ENCODE results near the gene PARP6. TPM values are rescaled to one million over a fixed set of nuclear protein-coding genes. Genes with fewer than 3 reads are reported as not detected.

PARP6 gene
- total and polyA plus RNA-seq, 9 of the 15 experiments (the other 6 are each of a cell fraction or from before 2014, with no cell fraction given) = 14.8 to 83.2 (median 28.3) TPM

DNA sequence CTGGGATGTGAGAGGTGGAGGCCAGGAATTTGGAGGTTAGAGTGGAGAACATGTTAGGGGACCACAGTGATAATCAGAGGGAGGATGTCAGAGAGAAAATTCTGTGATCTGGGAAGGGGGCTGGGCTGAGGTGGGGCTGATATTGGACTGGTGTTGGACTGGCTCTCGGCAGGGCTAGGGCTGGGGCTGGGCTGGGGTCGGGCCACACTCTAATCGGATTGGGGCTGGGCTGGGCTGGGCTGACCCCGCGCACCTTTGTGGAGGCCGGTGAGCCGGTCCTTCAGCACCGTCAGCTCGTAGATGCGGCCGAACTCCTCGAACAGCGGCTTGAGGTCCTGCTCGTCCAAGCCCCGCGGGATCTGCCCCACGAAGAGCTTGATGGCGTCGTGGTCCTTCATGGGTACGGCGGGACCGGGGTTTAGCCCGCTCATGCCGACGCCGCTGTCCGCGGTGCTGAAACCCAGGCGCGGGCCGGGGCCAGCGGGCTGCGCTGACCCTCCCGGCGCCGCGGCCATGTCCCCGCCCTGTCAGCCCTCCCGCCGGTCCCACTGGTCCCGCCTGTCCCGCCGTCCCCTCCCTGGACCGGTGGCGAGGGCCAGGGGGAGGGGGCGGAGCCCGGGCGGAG, 47.1 kb upstream of the PARP6 start (continued):
- TF ChIP-seq, protein P1, sequence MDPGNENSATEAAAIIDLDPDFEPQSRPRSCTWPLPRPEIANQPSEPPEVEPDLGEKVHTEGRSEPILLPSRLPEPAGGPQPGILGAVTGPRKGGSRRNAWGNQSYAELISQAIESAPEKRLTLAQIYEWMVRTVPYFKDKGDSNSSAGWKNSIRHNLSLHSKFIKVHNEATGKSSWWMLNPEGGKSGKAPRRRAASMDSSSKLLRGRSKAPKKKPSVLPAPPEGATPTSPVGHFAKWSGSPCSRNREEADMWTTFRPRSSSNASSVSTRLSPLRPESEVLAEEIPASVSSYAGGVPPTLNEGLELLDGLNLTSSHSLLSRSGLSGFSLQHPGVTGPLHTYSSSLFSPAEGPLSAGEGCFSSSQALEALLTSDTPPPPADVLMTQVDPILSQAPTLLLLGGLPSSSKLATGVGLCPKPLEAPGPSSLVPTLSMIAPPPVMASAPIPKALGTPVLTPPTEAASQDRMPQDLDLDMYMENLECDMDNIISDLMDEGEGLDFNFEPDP (CRISPR knock-in tag; IDR thresholded peaks at IDR 0.05) = no peak
- TF ChIP-seq, protein P2, sequence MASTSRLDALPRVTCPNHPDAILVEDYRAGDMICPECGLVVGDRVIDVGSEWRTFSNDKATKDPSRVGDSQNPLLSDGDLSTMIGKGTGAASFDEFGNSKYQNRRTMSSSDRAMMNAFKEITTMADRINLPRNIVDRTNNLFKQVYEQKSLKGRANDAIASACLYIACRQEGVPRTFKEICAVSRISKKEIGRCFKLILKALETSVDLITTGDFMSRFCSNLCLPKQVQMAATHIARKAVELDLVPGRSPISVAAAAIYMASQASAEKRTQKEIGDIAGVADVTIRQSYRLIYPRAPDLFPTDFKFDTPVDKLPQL (IDR thresholded peaks at IDR 0.05; ENCODE audit: extremely low read depth, insufficient read length) = no peak
- TF ChIP-seq ZNF41 (CRISPR knock-in tag; conservative IDR thresholded peaks at IDR 0.05) (no peak), XRCC5 (IDR thresholded peaks at IDR 0.05; ENCODE audit: low read depth, low read length) (no peak), CREB1 (IDR thresholded peaks at IDR 0.05) (no peak), CREB1 (CRISPR knock-in tag; IDR thresholded peaks at IDR 0.05) (peak; percentile 30; the same call in 1 of the 2 replicates), RFX7 (CRISPR knock-in tag; IDR thresholded peaks at IDR 0.05) (no peak), NFYB (IDR thresholded peaks at IDR 0.05; ENCODE audit: extremely low read depth, insufficient read length) (no peak), NEUROD1 (IDR thresholded peaks at IDR 0.05; ENCODE audit: borderline replicate concordance, low read depth, low read length, partially characterized antibody) (no peak), YBX1 (IDR thresholded peaks at IDR 0.05) (no peak), NR1H2 (CRISPR knock-in tag; IDR thresholded peaks at IDR 0.05) (no peak), ERF (CRISPR knock-in tag; IDR thresholded peaks at IDR 0.05) (no peak)
- TF ChIP-seq, protein P3, sequence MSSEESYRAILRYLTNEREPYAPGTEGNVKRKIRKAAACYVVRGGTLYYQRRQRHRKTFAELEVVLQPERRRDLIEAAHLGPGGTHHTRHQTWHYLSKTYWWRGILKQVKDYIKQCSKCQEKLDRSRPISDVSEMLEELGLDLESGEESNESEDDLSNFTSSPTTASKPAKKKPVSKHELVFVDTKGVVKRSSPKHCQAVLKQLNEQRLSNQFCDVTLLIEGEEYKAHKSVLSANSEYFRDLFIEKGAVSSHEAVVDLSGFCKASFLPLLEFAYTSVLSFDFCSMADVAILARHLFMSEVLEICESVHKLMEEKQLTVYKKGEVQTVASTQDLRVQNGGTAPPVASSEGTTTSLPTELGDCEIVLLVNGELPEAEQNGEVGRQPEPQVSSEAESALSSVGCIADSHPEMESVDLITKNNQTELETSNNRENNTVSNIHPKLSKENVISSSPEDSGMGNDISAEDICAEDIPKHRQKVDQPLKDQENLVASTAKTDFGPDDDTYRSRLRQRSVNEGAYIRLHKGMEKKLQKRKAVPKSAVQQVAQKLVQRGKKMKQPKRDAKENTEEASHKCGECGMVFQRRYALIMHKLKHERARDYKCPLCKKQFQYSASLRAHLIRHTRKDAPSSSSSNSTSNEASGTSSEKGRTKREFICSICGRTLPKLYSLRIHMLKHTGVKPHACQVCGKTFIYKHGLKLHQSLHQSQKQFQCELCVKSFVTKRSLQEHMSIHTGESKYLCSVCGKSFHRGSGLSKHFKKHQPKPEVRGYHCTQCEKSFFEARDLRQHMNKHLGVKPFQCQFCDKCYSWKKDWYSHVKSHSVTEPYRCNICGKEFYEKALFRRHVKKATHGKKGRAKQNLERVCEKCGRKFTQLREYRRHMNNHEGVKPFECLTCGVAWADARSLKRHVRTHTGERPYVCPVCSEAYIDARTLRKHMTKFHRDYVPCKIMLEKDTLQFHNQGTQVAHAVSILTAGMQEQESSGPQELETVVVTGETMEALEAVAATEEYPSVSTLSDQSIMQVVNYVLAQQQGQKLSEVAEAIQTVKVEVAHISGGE (CRISPR knock-in tag; IDR thresholded peaks at IDR 0.05) = peak in 1 of 3 experiments; percentile 67; a peak in 1 of 6 replicates
- TF ChIP-seq, protein P4, sequence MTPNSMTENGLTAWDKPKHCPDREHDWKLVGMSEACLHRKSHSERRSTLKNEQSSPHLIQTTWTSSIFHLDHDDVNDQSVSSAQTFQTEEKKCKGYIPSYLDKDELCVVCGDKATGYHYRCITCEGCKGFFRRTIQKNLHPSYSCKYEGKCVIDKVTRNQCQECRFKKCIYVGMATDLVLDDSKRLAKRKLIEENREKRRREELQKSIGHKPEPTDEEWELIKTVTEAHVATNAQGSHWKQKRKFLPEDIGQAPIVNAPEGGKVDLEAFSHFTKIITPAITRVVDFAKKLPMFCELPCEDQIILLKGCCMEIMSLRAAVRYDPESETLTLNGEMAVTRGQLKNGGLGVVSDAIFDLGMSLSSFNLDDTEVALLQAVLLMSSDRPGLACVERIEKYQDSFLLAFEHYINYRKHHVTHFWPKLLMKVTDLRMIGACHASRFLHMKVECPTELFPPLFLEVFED (CRISPR knock-in tag; conservative IDR thresholded peaks at IDR 0.05) = no peak
- TF ChIP-seq, protein P5, sequence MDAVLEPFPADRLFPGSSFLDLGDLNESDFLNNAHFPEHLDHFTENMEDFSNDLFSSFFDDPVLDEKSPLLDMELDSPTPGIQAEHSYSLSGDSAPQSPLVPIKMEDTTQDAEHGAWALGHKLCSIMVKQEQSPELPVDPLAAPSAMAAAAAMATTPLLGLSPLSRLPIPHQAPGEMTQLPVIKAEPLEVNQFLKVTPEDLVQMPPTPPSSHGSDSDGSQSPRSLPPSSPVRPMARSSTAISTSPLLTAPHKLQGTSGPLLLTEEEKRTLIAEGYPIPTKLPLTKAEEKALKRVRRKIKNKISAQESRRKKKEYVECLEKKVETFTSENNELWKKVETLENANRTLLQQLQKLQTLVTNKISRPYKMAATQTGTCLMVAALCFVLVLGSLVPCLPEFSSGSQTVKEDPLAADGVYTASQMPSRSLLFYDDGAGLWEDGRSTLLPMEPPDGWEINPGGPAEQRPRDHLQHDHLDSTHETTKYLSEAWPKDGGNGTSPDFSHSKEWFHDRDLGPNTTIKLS (IDR thresholded peaks at IDR 0.05; ENCODE audit: borderline replicate concordance, low read depth) = no peak
- TF ChIP-seq, protein P6, sequence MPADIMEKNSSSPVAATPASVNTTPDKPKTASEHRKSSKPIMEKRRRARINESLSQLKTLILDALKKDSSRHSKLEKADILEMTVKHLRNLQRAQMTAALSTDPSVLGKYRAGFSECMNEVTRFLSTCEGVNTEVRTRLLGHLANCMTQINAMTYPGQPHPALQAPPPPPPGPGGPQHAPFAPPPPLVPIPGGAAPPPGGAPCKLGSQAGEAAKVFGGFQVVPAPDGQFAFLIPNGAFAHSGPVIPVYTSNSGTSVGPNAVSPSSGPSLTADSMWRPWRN (IDR thresholded peaks at IDR 0.05; ENCODE audit: low read depth) = no peak
- TF ChIP-seq, protein P7, sequence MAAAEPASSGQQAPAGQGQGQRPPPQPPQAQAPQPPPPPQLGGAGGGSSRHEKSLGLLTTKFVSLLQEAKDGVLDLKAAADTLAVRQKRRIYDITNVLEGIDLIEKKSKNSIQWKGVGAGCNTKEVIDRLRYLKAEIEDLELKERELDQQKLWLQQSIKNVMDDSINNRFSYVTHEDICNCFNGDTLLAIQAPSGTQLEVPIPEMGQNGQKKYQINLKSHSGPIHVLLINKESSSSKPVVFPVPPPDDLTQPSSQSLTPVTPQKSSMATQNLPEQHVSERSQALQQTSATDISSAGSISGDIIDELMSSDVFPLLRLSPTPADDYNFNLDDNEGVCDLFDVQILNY (CRISPR knock-in tag; IDR thresholded peaks at IDR 0.05) = 0 out of 2 replicates have a peak, but pooled peaks have one; percentile 70
